ENCODE data around the gene DAAM2.

- no peak for TF ChIP-seq POLR2A (IDR thresholded peaks at IDR 0.05; ENCODE audit: low read depth, low read length)
- no peak for TF ChIP-seq POLR2AphosphoS5 (IDR thresholded peaks at IDR 0.05; ENCODE audit: low read depth, low read length)
- no peak for TF ChIP-seq TAF1 (IDR thresholded peaks at IDR 0.05; ENCODE audit: borderline replicate concordance, low read depth, low read length)
Measured at GRCh38 chr6:39951191-39951590, 159.0 kb downstream of the DAAM2 start.
